ENCODE measurements around the gene EPB42. TPM values are rescaled to one million over a fixed set of nuclear protein-coding genes. Genes with fewer than 3 reads are reported as not detected.
"Not testable (repeated sequence)": the region's sequence is repeated elsewhere in the genome, so short reads cannot be mapped to it uniquely, and the experiment has no call there.

EPB42 gene
- total and polyA plus RNA-seq, 2 donors: 1.8 TPM; not detected in 1

DNA sequence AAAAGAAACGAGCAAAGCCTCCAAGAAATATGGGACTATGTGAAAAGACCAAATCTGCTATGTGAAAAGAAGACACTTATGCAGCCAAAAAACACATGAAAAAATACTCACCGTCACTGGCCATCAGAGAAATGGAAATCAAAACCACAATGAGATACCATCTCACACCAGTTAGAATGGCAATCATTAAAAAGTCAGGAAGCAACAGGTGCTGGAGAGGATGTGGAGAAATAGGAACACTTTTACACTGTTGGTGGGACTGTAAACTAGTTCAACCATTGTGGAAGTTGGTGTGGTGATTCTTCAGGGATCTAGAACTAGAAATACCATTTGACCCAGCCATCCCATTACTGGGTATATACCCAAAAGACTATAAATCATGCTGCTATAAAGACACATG is 43.7 kb downstream of the EPB42 start:
- not testable (repeated sequence) for H3K4me3 ChIP-seq (ENCODE audit: low read depth, low read length); DNase-seq (ENCODE audit: extremely low spot score); H3K36me3 ChIP-seq (ENCODE audit: insufficient read depth); H3K27ac ChIP-seq (ENCODE audit: low read depth); H3K4me1 ChIP-seq (ENCODE audit: insufficient read depth)
- 92% methylated on average over 2 of the region's 2 CpGs for WGBS

- H3K36me3 ChIP-seq (ENCODE audit: insufficient read depth); DNase-seq (ENCODE audit: extremely low spot score): not testable (repeated sequence)
- 97% methylated on average over 23 of the region's 25 CpGs for WGBS
These were observed 45.0 kb downstream of the EPB42 start for GRCh38 chr15:43175656-43176309.

GRCh38 chr15:43169888-43170287 is 50.9 kb downstream of the EPB42 start:
- Histone ChIP-seq H3K27ac (ENCODE audit: low read depth) (no peak overlapping the region), H3K4me1 (ENCODE audit: insufficient read depth) (no peaks in the 10 kb centered on the region), H3K36me3 (ENCODE audit: insufficient read depth) (peaks cover 3% of the 10 kb centered on the region), H3K4me3 (ENCODE audit: low read depth, low read length) (no peak overlapping the region)
- 42% methylated on average over 4 of the region's 4 CpGs for WGBS
- no peak for DNase-seq (ENCODE audit: extremely low spot score)

More at GRCh38 chr15:43175656-43176309, 45.0 kb downstream of the EPB42 start:
- not testable (repeated sequence) for H3K4me3 ChIP-seq (ENCODE audit: low read depth, low read length); H3K27ac ChIP-seq (ENCODE audit: low read depth); H3K4me1 ChIP-seq (ENCODE audit: insufficient read depth)

DNA sequence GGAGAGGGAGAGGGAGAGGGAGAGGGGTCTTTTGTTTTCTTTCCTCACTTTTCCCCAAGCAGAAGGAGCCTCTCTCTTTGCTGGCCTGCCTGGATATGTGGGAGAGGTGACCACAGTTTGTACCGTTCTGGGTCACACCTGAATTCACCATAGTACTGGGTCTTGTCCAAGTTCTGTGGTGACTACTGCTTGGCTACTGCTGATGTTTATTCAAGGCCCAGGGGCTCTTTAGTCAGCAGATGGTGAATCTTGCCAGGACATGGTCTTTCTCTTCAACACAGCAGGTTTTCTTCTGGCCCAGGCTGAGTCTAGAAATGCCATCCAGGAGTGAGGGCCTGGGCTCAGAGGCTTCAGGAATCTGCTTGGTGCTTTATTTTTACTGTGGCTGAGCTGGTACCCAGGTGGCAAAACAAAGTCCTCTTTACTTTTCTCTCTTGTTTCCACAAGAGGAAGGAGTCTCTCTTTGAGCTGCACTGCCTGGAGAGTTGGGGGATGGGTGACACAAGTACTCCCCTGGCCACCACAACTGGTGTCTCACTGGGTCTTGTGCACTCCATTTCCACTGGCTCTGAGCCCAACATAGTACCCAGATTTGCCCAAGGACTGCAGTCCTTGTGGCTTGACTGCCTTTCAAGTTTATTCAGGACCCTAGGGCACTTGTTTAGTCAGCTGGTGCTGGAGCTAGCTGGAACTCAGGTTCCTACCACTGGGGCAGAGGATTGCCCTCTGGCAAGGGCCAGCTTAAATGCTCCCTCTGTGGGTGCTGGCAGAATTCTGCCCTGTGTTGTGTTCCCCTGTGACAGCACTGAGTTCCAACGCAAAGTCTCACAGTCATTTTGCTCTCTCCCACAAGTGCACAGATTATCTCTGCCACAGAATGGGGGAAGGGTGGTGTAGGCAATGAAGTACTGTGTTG is 52.4 kb downstream of the EPB42 start:
- no peak for DNase-seq (ENCODE audit: extremely low spot score)
- H3K4me3 ChIP-seq (ENCODE audit: low read depth, low read length): no peak overlapping the region
- H3K27ac ChIP-seq (ENCODE audit: low read depth): no peak overlapping the region
- WGBS: 56% methylated on average over 2 of the region's 2 CpGs
- peaks cover 3% of the 10 kb centered on the region for H3K36me3 ChIP-seq (ENCODE audit: insufficient read depth)
- H3K4me1 ChIP-seq (ENCODE audit: insufficient read depth): no peaks in the 10 kb centered on the region

DNA sequence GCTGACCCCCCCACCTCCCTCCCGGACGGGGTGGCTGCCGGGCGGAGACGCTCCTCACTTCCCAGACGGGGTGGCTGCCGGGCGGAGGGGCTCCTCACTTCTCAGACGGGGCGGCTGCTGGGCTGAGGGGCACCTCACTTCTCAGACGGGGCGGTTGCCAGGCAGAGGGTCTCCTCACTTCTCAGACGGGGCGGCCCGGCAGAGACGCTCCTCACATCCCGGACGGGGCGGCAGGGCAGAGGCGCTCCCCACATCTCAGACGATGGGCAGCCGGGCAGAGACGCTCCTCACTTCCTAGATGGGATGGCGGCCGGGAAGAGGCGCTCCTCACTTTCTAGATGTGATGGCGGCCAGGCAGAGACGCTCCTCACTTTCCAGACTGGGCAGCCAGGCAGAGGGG is 53.6 kb downstream of the EPB42 start:
- DNase-seq (ENCODE audit: extremely low spot score); H3K4me3 ChIP-seq (ENCODE audit: low read depth, low read length); H3K36me3 ChIP-seq (ENCODE audit: insufficient read depth); H3K27ac ChIP-seq (ENCODE audit: low read depth); H3K4me1 ChIP-seq (ENCODE audit: insufficient read depth): not testable (repeated sequence)
- WGBS: 97% methylated on average over 27 of the region's 28 CpGs

- Histone ChIP-seq H3K36me3 (ENCODE audit: insufficient read depth) (peaks cover 3% of the 10 kb centered on the region), H3K4me1 (ENCODE audit: insufficient read depth) (no peaks in the 10 kb centered on the region), H3K4me3 (ENCODE audit: low read depth, low read length) (no peak overlapping the region), H3K27ac (ENCODE audit: low read depth) (no peak overlapping the region)
- 84% methylated on average over 2 of the region's 2 CpGs for WGBS
- no peak for DNase-seq (ENCODE audit: extremely low spot score)
These were observed 55.0 kb downstream of the EPB42 start for GRCh38 chr15:43165801-43166325.

DNA sequence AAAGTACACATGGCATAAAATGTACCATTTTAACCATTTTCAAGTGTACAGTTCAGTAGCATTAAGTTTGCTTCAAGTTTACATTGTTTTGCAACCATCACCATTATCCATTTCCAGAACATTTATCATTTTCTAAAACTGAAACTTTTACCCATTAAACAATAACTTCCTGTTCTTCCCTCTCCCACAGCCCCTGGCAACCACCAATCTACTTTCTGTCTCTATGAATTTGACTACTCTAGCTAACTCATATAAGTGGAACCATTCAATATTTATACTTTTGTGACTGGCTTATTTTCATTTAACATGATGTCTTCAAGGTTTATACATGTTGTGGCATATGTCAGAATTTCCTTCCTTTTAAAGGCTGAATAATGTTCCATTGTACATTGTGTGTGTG is 67.5 kb downstream of the EPB42 start:
- no peak for DNase-seq (ENCODE audit: extremely low spot score)
- no peaks in the 10 kb centered on the region for H3K4me1 ChIP-seq (ENCODE audit: insufficient read depth)
- peaks cover 8% of the 10 kb centered on the region for H3K36me3 ChIP-seq (ENCODE audit: insufficient read depth)
- H3K27ac ChIP-seq (ENCODE audit: low read depth): no peak overlapping the region
- no peak overlapping the region for H3K4me3 ChIP-seq (ENCODE audit: low read depth, low read length)

- no peak overlapping the region for H3K4me3 ChIP-seq (ENCODE audit: low read depth, low read length)
- DNase-seq (ENCODE audit: extremely low spot score): no peak
- WGBS: 75% methylated on average over 2 of the region's 2 CpGs
- H3K27ac ChIP-seq (ENCODE audit: low read depth): no peak overlapping the region
- H3K4me1 ChIP-seq (ENCODE audit: insufficient read depth): no peaks in the 10 kb centered on the region
- H3K36me3 ChIP-seq (ENCODE audit: insufficient read depth): peaks cover 8% of the 10 kb centered on the region
These were observed 69.1 kb downstream of the EPB42 start for GRCh38 chr15:43151688-43152087.

- H3K4me3 ChIP-seq (ENCODE audit: low read depth, low read length): no peak overlapping the region
- H3K4me1 ChIP-seq (ENCODE audit: insufficient read depth): no peaks in the 10 kb centered on the region
- 90% methylated on average over 5 of the region's 5 CpGs for WGBS
- H3K27ac ChIP-seq (ENCODE audit: low read depth): no peak overlapping the region
- DNase-seq (ENCODE audit: extremely low spot score): no peak
- peaks cover 10% of the 10 kb centered on the region for H3K36me3 ChIP-seq (ENCODE audit: insufficient read depth)
These were observed 70.5 kb downstream of the EPB42 start for GRCh38 chr15:43150191-43150929.

Small RNA genes within 50 kb of the gene (small RNA-seq; reads per million reads assigned to genes)
- gene RF00019: not detected

Other genes with a start within 250 kb of the EPB42 start
- gene UBR1, start 115.0 kb downstream of the EPB42 start, total RNA-seq: 80.7 TPM
- 13.3 TPM for gene UBR1, start 115.0 kb downstream of the EPB42 start, polyA plus RNA-seq
- 22.6 TPM for gene TMEM62, start 87.4 kb downstream of the EPB42 start, total RNA-seq
- 12.7 TPM for gene TMEM62, start 87.4 kb downstream of the EPB42 start, polyA plus RNA-seq
- gene CCNDBP1, start 35.6 kb downstream of the EPB42 start, total RNA-seq: 44.9 TPM
- gene CCNDBP1, start 35.6 kb downstream of the EPB42 start, polyA plus RNA-seq: 62.6 TPM
- 0.26 TPM for gene TGM5, start 45.9 kb upstream of the EPB42 start, total RNA-seq
- gene TGM5, start 45.9 kb upstream of the EPB42 start, polyA plus RNA-seq: 0.16 TPM
- gene TGM7, start 81.2 kb upstream of the EPB42 start, total RNA-seq: not detected
- not detected for gene TGM7, start 81.2 kb upstream of the EPB42 start, polyA plus RNA-seq
- 8.0 TPM for gene LCMT2, start 109.6 kb upstream of the EPB42 start, total RNA-seq
- gene LCMT2, start 109.6 kb upstream of the EPB42 start, polyA plus RNA-seq: 5.5 TPM
- 24.4 TPM for gene ZSCAN29, start 150.0 kb upstream of the EPB42 start, total RNA-seq
- 11.9 TPM for gene ZSCAN29, start 150.0 kb upstream of the EPB42 start, polyA plus RNA-seq
- 14.3 TPM for gene TUBGCP4, start 150.1 kb upstream of the EPB42 start, total RNA-seq
- gene TUBGCP4, start 150.1 kb upstream of the EPB42 start, polyA plus RNA-seq: 9.7 TPM

Measured in urinary bladder (tissue), 4 donors.